Skeletal muscle satellite cell (primary cell): Measurements from ENCODE around the gene KMT2A. TPM values are rescaled to one million over a fixed set of nuclear protein-coding genes. Genes with fewer than 3 reads are reported as not detected.
A peak's percentile ranks its signal among the peaks of the same experiment; 100 is the strongest.
"Not testable (repeated sequence)": the region's sequence is repeated elsewhere in the genome, so short reads cannot be mapped to it uniquely, and the experiment has no call there.

Experiments
- H3K27me3 ChIP-seq: 2 replicates; pipeline ENCODE4 v1.7.0; 2013; ENCODE audit warnings: low read length; ENCODE audit not compliant: control insufficient read depth, insufficient read depth
- H3K36me3 ChIP-seq: 2 replicates; pipeline ENCODE4 v1.7.0; 2013; ENCODE audit warnings: mild to moderate bottlenecking, control low read depth, low read length; ENCODE audit not compliant: insufficient read depth
- H3K4me1 ChIP-seq: 2 replicates; pipeline ENCODE4 v1.7.0; 2013; ENCODE audit warnings: low read length; ENCODE audit not compliant: control insufficient read depth, insufficient read depth
- H3K4me2 ChIP-seq: 2 replicates; pipeline ENCODE4 v1.7.0; 2013; ENCODE audit warnings: mild to moderate bottlenecking, low read length
- H3K4me3 ChIP-seq: 2 replicates; pipeline ENCODE4 v1.7.0; 2013; ENCODE audit warnings: low read length
- H3K9ac ChIP-seq: 2 replicates; pipeline ENCODE4 v1.7.0; 2013; ENCODE audit warnings: mild to moderate bottlenecking, low read depth, low read length, moderate library complexity
- H3K9me3 ChIP-seq: replicated peaks from 2 replicates; pipeline ENCODE4 v1.7.0; 2013; ENCODE audit warnings: mild to moderate bottlenecking, control low read depth, low read length
- total RNA-seq: library from RNA; depleted of rRNA; stranded (reverse); fragments of >200 nt; gene quantifications from 2 replicates; pipeline ENCODE4 v1.2.3, GENCODE V29; 2012; rRNA removed

Gene KMT2A
- 21.8 and 26.4 TPM in 2 replicates for total RNA-seq

DNA sequence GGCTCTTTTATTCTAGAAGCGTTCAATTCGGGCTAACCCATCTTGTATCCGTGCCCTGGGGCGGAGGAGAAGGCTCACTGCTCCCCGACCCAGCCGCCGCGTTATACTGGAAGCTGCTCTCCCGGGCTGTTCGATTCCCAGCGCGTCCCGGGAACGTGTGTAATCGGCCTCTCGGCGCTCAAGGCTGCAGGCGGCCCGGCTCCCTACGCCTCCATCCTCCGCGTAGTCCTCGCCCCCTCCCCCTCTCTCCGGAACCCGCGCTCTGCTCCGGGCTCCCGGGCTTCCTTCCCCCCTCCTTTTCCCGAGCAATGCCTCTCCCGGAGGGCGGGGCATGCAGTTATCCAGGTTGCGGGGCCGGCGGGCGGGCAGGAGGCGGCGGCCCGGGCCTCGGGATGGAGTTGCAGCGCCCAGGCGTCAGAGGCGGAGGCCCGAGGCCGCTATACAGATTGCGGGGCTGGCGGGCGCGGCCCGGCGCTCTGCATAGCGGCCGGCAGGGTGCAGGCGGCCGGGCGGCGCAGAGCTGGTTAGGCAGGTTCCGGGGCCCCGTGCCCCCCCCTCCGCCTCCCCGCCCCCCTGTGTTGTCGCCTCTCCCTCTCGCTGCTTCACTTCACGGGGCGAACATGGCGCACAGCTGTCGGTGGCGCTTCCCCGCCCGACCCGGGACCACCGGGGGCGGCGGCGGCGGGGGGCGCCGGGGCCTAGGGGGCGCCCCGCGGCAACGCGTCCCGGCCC, at the start of gene KMT2A:
TSS of gene KMT2A (plus strand) at position 600 of the 732 bp plus-strand sequence. CDS start at position 621, 21 bp downstream.
- H3K4me1 ChIP-seq = peaks cover 22% of the 10 kb centered on the region
- H3K9ac ChIP-seq = peak within 1 kb of the TSS; percentile 85
- H3K27me3 ChIP-seq = no peaks in the 10 kb centered on the region
- peak within 1 kb of the TSS; percentile 87 for H3K4me3 ChIP-seq
- peak within 1 kb of the TSS; percentile 98 for H3K4me2 ChIP-seq
- H3K36me3 ChIP-seq = no peaks in the 10 kb centered on the region
- no peaks in the 10 kb centered on the region for H3K9me3 ChIP-seq

GRCh38 chr11:118396097-118396501, 40.2 kb upstream of the KMT2A start:
- H3K9me3 ChIP-seq = no peaks in the 10 kb centered on the region
- no peaks in the 10 kb centered on the region for H3K27me3 ChIP-seq
- H3K36me3 ChIP-seq = peaks cover 30% of the 10 kb centered on the region

GRCh38 chr11:118397448-118397847, 38.8 kb upstream of the KMT2A start:
- Histone ChIP-seq H3K36me3 (peaks cover 26% of the 10 kb centered on the region), H3K9ac (no peak overlapping the region), H3K4me1 (peaks cover 4% of the 10 kb centered on the region), H3K4me2 (no peak overlapping the region), H3K9me3 (no peaks in the 10 kb centered on the region), H3K4me3 (no peak overlapping the region), H3K27me3 (no peaks in the 10 kb centered on the region)

More at GRCh38 chr11:118396097-118396501, 40.2 kb upstream of the KMT2A start:
- no peak overlapping the region for H3K4me3 ChIP-seq
- no peak overlapping the region for H3K4me2 ChIP-seq
- H3K4me1 ChIP-seq = peaks cover 4% of the 10 kb centered on the region
- no peak overlapping the region for H3K9ac ChIP-seq

- no peak overlapping the region for H3K9ac ChIP-seq
- no peak overlapping the region for H3K4me3 ChIP-seq
- no peak overlapping the region for H3K4me2 ChIP-seq
- no peaks in the 10 kb centered on the region for H3K27me3 ChIP-seq
- no peaks in the 10 kb centered on the region for H3K9me3 ChIP-seq
- peaks cover 14% of the 10 kb centered on the region for H3K4me1 ChIP-seq
- H3K36me3 ChIP-seq = peaks cover 17% of the 10 kb centered on the region
These were observed 37.3 kb upstream of the KMT2A start for GRCh38 chr11:118398791-118399559.

- Histone ChIP-seq H3K9ac (peak within 1 kb of the TSS; percentile 89), H3K36me3 (peaks cover 17% of the 10 kb centered on the region), H3K4me2 (peak within 1 kb of the TSS; percentile 85), H3K27me3 (no peaks in the 10 kb centered on the region), H3K4me3 (peak within 1 kb of the TSS; percentile 92), H3K9me3 (no peaks in the 10 kb centered on the region), H3K4me1 (peaks cover 18% of the 10 kb centered on the region)
These were observed 35.0 kb upstream of the KMT2A start, which contains the start of gene ATP5MG for GRCh38 chr11:118401151-118401879. TSS of gene ATP5MG (plus strand) at chr11:118401606. CDS start at chr11:118401666, 60 bp downstream.

DNA sequence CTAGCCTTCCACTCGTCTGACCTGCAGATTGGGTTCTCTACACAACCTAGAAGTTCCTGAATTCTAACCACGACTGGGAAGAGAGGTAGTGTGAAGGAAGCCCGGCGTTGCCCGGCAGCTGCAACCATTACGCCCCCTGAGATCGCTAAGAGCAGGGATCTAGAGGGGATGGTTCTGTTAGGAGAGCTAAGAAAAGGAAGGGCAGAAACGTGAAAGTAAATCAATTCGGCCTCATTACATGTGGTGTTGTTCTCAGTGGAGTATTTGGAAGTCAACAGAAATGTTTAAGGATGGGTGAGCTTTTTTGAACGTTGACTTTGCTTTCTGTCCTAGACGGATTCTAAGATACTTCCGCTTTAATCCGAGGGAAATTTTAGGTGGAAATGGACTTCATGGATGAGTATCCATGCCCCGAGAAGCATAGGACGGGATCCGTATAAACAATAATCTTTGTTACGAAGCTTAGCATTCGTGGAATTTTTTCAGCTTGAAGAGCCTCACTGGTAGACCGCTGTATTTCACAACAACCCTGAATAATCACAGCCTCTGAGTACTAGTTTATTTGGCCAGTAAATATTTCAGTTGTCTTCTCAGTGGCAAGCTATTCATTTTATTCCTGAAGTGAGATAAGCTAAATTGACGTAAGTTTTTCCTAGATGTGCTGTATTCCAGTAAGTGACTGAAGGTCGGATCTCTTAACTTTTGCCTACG, 34.3 kb upstream of the KMT2A start:
- Histone ChIP-seq H3K9me3 (no peaks in the 10 kb centered on the region), H3K36me3 (peaks cover 18% of the 10 kb centered on the region), H3K4me1 (peaks cover 23% of the 10 kb centered on the region), H3K4me2 (peak overlapping the region; percentile 85), H3K27me3 (no peaks in the 10 kb centered on the region), H3K4me3 (peak overlapping the region; percentile 92), H3K9ac (peak overlapping the region; percentile 89)

- peaks cover 23% of the 10 kb centered on the region for H3K4me1 ChIP-seq
- not testable (repeated sequence) for H3K27me3 ChIP-seq
These were observed 33.7 kb upstream of the KMT2A start for GRCh38 chr11:118402594-118402993.

DNA sequence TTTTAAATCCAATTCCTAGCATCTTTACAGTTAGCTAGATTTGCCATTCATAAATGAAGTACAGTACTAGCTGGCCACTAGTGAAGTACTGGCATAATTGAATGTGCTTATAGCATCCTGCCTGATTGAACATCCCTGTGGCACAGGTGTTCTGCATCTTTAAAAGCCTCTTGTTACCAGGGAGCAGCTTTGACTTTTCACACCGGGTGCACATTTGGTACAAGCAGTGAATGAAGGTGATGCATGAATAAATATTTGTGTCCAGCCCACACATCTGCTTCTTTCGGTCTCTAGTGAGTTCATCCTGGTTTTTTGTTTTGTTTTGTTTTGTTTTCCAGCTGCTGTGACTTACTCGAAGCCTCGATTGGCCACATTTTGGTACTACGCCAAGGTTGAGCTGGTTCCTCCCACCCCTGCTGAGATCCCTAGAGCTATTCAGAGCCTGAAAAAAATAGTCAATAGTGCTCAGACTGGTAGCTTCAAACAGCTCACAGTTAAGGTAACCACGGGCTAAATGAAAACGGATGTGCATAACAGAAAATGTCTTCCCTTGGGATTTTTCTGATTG, 29.6 kb upstream of the KMT2A start:
- Histone ChIP-seq H3K27me3 (no peaks in the 10 kb centered on the region), H3K4me3 (no peak overlapping the region), H3K4me1 (peaks cover 19% of the 10 kb centered on the region), H3K9me3 (no peaks in the 10 kb centered on the region), H3K36me3 (peaks cover 23% of the 10 kb centered on the region), H3K9ac (no peak overlapping the region), H3K4me2 (no peak overlapping the region)

More at GRCh38 chr11:118402594-118402993, 33.7 kb upstream of the KMT2A start:
- Histone ChIP-seq H3K4me3 (peak overlapping the region; percentile 92), H3K36me3 (peaks cover 18% of the 10 kb centered on the region), H3K9ac (peak overlapping the region; percentile 89), H3K4me2 (peak overlapping the region; percentile 85)
- not testable (repeated sequence) for H3K9me3 ChIP-seq

DNA sequence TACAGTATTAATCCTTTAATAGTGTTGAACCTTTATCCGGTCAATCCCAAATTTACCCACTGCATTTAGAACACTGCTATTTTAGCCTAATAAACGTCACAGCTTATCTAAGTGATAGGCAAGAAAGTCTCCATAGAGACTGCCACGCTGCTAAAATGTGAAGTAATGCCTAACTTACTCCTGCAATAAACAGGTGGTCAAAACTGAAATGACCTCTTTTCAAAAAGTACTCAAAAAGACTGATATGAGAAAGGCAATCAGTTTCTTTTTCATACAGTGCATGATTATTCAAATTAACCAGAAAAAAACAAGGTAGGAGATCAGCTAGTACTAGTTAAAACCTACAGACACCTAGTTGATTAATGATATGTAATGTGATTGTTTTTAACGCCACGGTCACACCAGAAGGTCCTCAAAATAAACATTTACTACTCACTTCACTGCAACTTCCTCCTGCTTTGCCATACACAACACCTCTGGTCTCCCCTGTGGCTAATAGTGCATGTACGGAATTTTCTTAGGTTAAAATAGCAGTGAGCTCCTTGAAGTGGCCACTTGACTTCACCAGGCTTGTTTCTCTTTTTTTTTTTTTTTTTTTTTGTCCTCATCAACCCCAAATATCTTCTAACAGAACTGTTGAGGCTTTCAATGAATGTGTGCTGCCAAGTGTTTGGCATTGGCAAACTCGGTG, 26.1 kb upstream of the KMT2A start:
- Histone ChIP-seq H3K9ac (no peak overlapping the region), H3K9me3 (no peaks in the 10 kb centered on the region), H3K27me3 (no peaks in the 10 kb centered on the region), H3K4me2 (no peak overlapping the region), H3K4me3 (no peak overlapping the region), H3K36me3 (peaks cover 23% of the 10 kb centered on the region), H3K4me1 (peaks cover 6% of the 10 kb centered on the region)

GRCh38 chr11:118411530-118411929, 24.8 kb upstream of the KMT2A start:
- Histone ChIP-seq H3K4me2 (no peak overlapping the region), H3K4me1 (peaks cover 12% of the 10 kb centered on the region), H3K9me3 (no peaks in the 10 kb centered on the region), H3K4me3 (no peak overlapping the region), H3K36me3 (peaks cover 19% of the 10 kb centered on the region), H3K9ac (no peak overlapping the region), H3K27me3 (no peaks in the 10 kb centered on the region)
